IPS DF 6.9 (cell line): ENCODE results near the gene NBAS.
"Not testable (repeated sequence)": the region's sequence is repeated elsewhere in the genome, so short reads cannot be mapped to it uniquely, and the experiment has no call there.

ENCODE experiments used
- DNase-seq: peaks from one replicate; pipeline ENCODE4 v3.0.0-alpha.2; 2013; ENCODE audit warnings: low read depth, low spot score
- H3K27ac ChIP-seq: one replicate; pipeline ENCODE4 v1.5.1; 2013; ENCODE audit warnings: low read length, control low read depth
- H3K27me3 ChIP-seq: 2 replicates; pipeline ENCODE4 v1.6.1; 2013; ENCODE audit warnings: mild to moderate bottlenecking, low read length; ENCODE audit not compliant: control insufficient read depth, insufficient read depth
- H3K36me3 ChIP-seq: 2 replicates; pipeline ENCODE4 v1.6.1; 2013; ENCODE audit warnings: low read length; ENCODE audit not compliant: control insufficient read depth, insufficient read depth
- H3K4me1 ChIP-seq: 2 replicates; pipeline ENCODE4 v1.6.1; 2013; ENCODE audit warnings: low read length; ENCODE audit not compliant: control insufficient read depth, insufficient read depth
- H3K4me3 ChIP-seq: 2 replicates; pipeline ENCODE4 v1.5.1; 2013; ENCODE audit warnings: mild to moderate bottlenecking, low read length
- H3K9me3 ChIP-seq: 2 replicates; pipeline ENCODE4 v1.6.1; 2013; ENCODE audit warnings: low read length, inconsistent platforms; ENCODE audit not compliant: control insufficient read depth, insufficient read depth
- WGBS: extraction: QIAGEN DNeasy Blood & Tissue Kit; methylation state at CpG from one replicate; pipeline ENCODE4 v1.1.7; 2013; ENCODE audit warnings: mixed read lengths, missing lambda C conversion rate; ENCODE audit not compliant: insufficient read length, insufficient coverage; 5-methylcytosine and 5-hydroxymethylcytosine counted together

NBAS gene

GRCh38 chr2:15426606-15427005 is 134.5 kb downstream of the NBAS start:
- no peak for DNase-seq
- no peaks in the 10 kb centered on the region for H3K4me1 ChIP-seq
- no peaks in the 10 kb centered on the region for H3K9me3 ChIP-seq
- H3K36me3 ChIP-seq: no peaks in the 10 kb centered on the region
- H3K27me3 ChIP-seq: no peaks in the 10 kb centered on the region
- no peak overlapping the region for H3K4me3 ChIP-seq
- no peak overlapping the region for H3K27ac ChIP-seq
- no CpG with 5 or more reads among the region's 5 CpGs for WGBS

- Histone ChIP-seq H3K4me3 (no peak overlapping the region), H3K36me3 (no peaks in the 10 kb centered on the region), H3K4me1 (no peaks in the 10 kb centered on the region), H3K9me3 (no peaks in the 10 kb centered on the region), H3K27me3 (no peaks in the 10 kb centered on the region), H3K27ac (no peak overlapping the region)
- WGBS: no CpG with 5 or more reads among the region's 4 CpGs
- no peak for DNase-seq
Measured at GRCh38 chr2:15425712-15426111, 135.4 kb downstream of the NBAS start.

- no peaks in the 10 kb centered on the region for H3K36me3 ChIP-seq
- WGBS: no CpG with 5 or more reads among the region's 3 CpGs
- no peaks in the 10 kb centered on the region for H3K9me3 ChIP-seq
- H3K27me3 ChIP-seq: no peaks in the 10 kb centered on the region
- no peak overlapping the region for H3K27ac ChIP-seq
- no peak for DNase-seq
- no peaks in the 10 kb centered on the region for H3K4me1 ChIP-seq
- no peak overlapping the region for H3K4me3 ChIP-seq
Measured at GRCh38 chr2:15421753-15422152, 139.4 kb downstream of the NBAS start.

GRCh38 chr2:15415748-15416147 is 145.4 kb downstream of the NBAS start:
- H3K4me1 ChIP-seq: no peaks in the 10 kb centered on the region
- no peak for DNase-seq
- no peaks in the 10 kb centered on the region for H3K36me3 ChIP-seq
- H3K9me3 ChIP-seq: no peaks in the 10 kb centered on the region
- H3K27ac ChIP-seq: no peak overlapping the region
- WGBS: no CpG with 5 or more reads among the region's 2 CpGs
- no peaks in the 10 kb centered on the region for H3K27me3 ChIP-seq
- no peak overlapping the region for H3K4me3 ChIP-seq

GRCh38 chr2:15412779-15413178 is 148.4 kb downstream of the NBAS start:
- WGBS: 100% methylated on average over 1 of the region's 6 CpGs
- no peaks in the 10 kb centered on the region for H3K36me3 ChIP-seq
- no peak overlapping the region for H3K4me3 ChIP-seq
- no peaks in the 10 kb centered on the region for H3K4me1 ChIP-seq
- no peaks in the 10 kb centered on the region for H3K27me3 ChIP-seq
- H3K9me3 ChIP-seq: no peaks in the 10 kb centered on the region
- no peak overlapping the region for H3K27ac ChIP-seq
- DNase-seq: no peak

- H3K36me3 ChIP-seq: no peaks in the 10 kb centered on the region
- no CpG with 5 or more reads among the region's 3 CpGs for WGBS
Measured at GRCh38 chr2:15412309-15412708, 148.8 kb downstream of the NBAS start.

GRCh38 chr2:15410884-15411283 is 150.2 kb downstream of the NBAS start:
- Histone ChIP-seq H3K27me3 (no peaks in the 10 kb centered on the region), H3K4me1 (no peaks in the 10 kb centered on the region), H3K9me3 (no peaks in the 10 kb centered on the region), H3K4me3 (no peak overlapping the region), H3K36me3 (no peaks in the 10 kb centered on the region), H3K27ac (no peak overlapping the region)
- no peak for DNase-seq
- no CpG with 5 or more reads among the region's 9 CpGs for WGBS

More at GRCh38 chr2:15412309-15412708, 148.8 kb downstream of the NBAS start:
- no peaks in the 10 kb centered on the region for H3K27me3 ChIP-seq
- no peaks in the 10 kb centered on the region for H3K9me3 ChIP-seq
- no peaks in the 10 kb centered on the region for H3K4me1 ChIP-seq
- DNase-seq: no peak
- no peak overlapping the region for H3K4me3 ChIP-seq
- H3K27ac ChIP-seq: no peak overlapping the region

GRCh38 chr2:15408759-15409158 is 152.4 kb downstream of the NBAS start:
- H3K4me1 ChIP-seq: no peaks in the 10 kb centered on the region
- H3K36me3 ChIP-seq: no peaks in the 10 kb centered on the region
- no peak overlapping the region for H3K27ac ChIP-seq
- H3K4me3 ChIP-seq: no peak overlapping the region
- WGBS: no CpG with 5 or more reads among the region's 3 CpGs
- H3K27me3 ChIP-seq: no peaks in the 10 kb centered on the region
- DNase-seq: no peak
- H3K9me3 ChIP-seq: no peaks in the 10 kb centered on the region

- Histone ChIP-seq H3K9me3 (no peaks in the 10 kb centered on the region), H3K27ac (no peak overlapping the region), H3K4me3 (no peak overlapping the region), H3K4me1 (no peaks in the 10 kb centered on the region), H3K27me3 (no peaks in the 10 kb centered on the region), H3K36me3 (no peaks in the 10 kb centered on the region)
- DNase-seq: no peak
- WGBS: no CpG with 5 or more reads among the region's 1 CpG
Measured at GRCh38 chr2:15407666-15408065, 153.5 kb downstream of the NBAS start.

- H3K36me3 ChIP-seq, H3K27ac ChIP-seq, H3K4me1 ChIP-seq, H3K27me3 ChIP-seq, H3K9me3 ChIP-seq, H3K4me3 ChIP-seq, DNase-seq: not testable (repeated sequence)
- WGBS: no CpG with 5 or more reads among the region's 9 CpGs
Measured at GRCh38 chr2:15404511-15404910, 156.6 kb downstream of the NBAS start.

GRCh38 chr2:15400240-15400826 is 160.8 kb downstream of the NBAS start:
- Histone ChIP-seq H3K27me3 (no peaks in the 10 kb centered on the region), H3K9me3 (no peaks in the 10 kb centered on the region), H3K36me3 (no peaks in the 10 kb centered on the region), H3K4me3 (no peak overlapping the region), H3K4me1 (no peaks in the 10 kb centered on the region), H3K27ac (no peak overlapping the region)
- no CpG with 5 or more reads among the region's 5 CpGs for WGBS
- no peak for DNase-seq
